ENCODE data around the gene COL13A1.

The COL13A1 gene

DNA sequence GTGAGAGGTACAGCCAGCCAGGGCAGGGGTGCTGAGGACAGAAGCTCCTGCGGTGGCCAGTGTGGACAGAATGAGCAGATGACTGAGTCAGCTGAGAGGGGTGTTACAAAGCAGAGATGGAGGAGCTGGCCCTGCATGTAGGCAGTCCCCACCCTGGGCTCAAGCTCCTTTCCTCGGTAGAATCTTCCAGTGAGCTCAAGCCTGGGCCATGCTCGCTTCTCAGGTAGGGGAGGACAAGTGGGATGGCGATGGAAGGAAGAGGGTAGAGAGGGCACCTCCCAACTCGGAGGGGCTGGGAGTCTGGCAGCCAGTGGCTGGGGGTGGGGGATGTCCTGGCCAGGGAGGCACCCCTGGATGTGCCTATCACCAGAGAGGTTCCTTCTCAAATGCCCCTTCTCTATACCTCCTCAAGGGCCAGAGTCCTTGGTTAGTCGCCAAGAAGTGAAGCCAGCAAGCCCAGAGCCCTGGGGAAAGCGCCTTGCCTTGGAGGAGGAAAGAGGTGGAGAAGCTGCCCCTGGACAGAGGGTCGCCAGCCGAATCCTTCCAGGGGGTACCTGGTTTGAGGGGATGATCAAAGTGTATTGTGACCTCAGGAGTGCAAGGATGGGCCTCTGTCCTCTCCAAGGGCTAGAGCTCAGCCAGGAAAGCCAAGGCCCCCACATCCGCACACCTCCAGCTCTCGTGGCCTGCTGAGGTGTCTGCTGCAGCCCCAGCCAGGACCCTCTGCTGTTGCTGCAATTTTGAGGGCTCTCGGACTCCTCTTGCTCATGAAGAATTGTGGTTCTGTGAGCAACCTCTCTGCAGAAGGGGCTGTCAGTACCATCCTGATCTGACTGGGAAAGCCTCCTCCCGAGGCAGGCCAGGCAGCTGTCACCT is 162.4 kb downstream of the COL13A1 start:
- DNase-seq (ENCODE audit: insufficient read length, low spot score) (no peak), FAIRE-seq (no peak)
- TF ChIP-seq PAX5 (IDR thresholded peaks at IDR 0.05; ENCODE audit: insufficient read depth, low read length, severe bottlenecking), result no peak

DNA sequence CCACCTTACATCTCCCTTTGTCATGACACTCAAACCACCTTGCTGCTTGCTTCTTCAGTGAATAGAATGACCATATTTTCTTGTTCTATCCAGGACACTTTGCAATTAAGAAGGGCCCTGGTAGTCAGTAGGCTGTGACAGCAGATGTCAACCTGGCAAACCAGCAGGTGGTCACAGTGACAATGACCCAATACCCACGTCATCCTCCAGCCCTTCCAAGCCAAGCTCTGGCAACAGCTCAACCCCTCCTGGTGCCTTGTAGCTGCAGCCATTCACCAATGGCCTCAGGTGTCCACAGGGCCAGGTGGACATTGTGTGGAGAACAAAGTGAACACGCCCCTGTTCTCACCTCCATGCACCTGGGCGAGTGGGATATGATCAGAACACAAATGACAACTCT is 163.4 kb downstream of the COL13A1 start:
- no peak for DNase-seq (ENCODE audit: insufficient read length, low spot score)
- TF ChIP-seq SPI1 (IDR thresholded peaks at IDR 0.05; ENCODE audit: low read depth, low read length) (no peak), POLR2AphosphoS5 (IDR thresholded peaks at IDR 0.05; ENCODE audit: low read depth, low read length) (no peak), PAX5 (IDR thresholded peaks at IDR 0.05; ENCODE audit: insufficient read depth, low read length, severe bottlenecking) (no peak), TAF1 (IDR thresholded peaks at IDR 0.05; ENCODE audit: low read depth, low read length) (no peak), POU2F2 (IDR thresholded peaks at IDR 0.05; ENCODE audit: low read depth, low read length) (no peak), POLR2A (IDR thresholded peaks at IDR 0.05; ENCODE audit: low read depth, low read length) (no peak)
- no peak for FAIRE-seq

DNA sequence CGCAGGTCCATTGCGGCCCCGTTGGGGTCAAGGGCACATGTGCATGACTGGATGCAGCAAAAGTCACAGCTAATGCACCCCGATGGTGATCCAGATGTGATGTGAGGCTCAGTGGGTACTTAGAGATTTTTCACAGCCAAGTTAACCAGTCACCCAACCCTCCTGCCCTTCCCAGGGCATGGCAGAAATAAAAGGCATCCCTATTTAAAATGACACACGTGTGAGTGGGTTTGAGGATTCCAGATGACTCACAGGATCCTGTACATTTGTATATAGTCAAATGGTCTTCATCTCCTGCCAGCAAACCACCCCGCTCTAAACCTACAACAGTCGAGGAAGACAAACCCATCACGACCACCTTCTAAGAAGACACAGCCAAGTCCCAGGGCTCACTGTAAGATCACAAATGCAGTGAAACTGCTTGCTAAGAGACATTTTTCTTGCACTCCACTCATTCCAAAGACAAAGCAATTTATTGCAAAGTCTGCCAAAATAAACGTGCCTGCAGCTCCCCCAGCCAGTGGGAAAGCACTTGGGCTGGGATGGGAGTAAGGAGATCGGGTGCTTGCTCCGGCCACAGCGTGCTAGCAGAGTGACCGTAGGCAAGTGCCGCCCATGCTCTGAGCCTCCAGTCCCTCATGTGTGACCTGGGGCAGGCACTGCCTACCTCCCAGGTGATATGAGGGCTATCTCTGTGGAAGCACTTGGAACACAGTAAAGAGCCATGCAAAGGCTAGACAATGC is 164.4 kb downstream of the COL13A1 start:
- no peak for DNase-seq (ENCODE audit: insufficient read length, low spot score)
- FAIRE-seq, result no peak
- no peak for TF ChIP-seq POU2F2 (IDR thresholded peaks at IDR 0.05; ENCODE audit: low read depth, low read length)

DNA sequence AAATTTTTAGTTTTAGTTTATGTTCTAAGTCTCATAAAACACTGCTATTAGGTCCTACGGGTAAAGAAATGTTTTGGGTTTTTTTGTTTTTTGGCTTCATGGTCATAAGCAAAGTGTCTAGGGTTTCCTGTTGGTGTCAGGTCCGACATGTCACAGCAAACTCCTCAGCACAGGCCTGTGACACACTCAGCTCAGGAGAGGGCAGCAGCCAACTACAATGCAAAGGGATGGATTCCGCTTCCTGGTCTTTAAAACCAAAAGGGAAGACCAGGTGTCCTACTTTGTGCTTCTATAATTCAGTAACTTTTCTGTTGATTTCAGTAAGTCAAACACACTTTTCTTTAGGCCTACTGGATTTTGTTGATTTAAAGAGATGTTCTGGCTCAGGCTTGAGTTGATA is 167.1 kb downstream of the COL13A1 start:
- DNase-seq (ENCODE audit: insufficient read length, low spot score) (no peak), FAIRE-seq (no peak)
- TF ChIP-seq PAX5 (IDR thresholded peaks at IDR 0.05; ENCODE audit: insufficient read depth, low read length, severe bottlenecking) (no peak), POLR2AphosphoS5 (IDR thresholded peaks at IDR 0.05; ENCODE audit: low read depth, low read length) (no peak), POU2F2 (IDR thresholded peaks at IDR 0.05; ENCODE audit: low read depth, low read length) (no peak), SPI1 (IDR thresholded peaks at IDR 0.05; ENCODE audit: low read depth, low read length) (no peak), TAF1 (IDR thresholded peaks at IDR 0.05; ENCODE audit: low read depth, low read length) (no peak), POLR2A (IDR thresholded peaks at IDR 0.05; ENCODE audit: low read depth, low read length) (no peak)

DNA sequence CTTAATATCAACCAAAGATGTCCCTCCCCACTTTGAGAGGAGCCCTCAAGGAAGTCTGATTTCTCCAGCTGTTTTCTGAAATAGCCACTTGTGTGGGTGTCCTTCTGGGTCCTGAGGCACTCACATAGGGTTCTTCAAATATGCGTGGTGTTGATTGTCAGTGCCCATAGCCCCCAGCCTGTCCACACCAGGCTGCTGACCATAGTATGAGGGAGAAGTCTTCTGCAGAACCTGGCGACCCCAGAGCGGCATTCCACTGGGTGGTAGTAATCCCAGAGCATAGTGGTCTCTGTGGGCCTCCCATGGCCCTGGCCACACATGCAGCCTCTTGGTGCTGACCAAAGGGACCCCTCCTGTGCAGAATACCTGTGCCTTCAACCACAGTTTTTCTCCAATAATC is 168.3 kb downstream of the COL13A1 start:
- TF ChIP-seq SPI1 (IDR thresholded peaks at IDR 0.05; ENCODE audit: low read depth, low read length) (no peak), POU2F2 (IDR thresholded peaks at IDR 0.05; ENCODE audit: low read depth, low read length) (no peak), POLR2A (IDR thresholded peaks at IDR 0.05; ENCODE audit: low read depth, low read length) (no peak)
- FAIRE-seq, result no peak
- DNase-seq (ENCODE audit: insufficient read length, low spot score), result no peak

DNA sequence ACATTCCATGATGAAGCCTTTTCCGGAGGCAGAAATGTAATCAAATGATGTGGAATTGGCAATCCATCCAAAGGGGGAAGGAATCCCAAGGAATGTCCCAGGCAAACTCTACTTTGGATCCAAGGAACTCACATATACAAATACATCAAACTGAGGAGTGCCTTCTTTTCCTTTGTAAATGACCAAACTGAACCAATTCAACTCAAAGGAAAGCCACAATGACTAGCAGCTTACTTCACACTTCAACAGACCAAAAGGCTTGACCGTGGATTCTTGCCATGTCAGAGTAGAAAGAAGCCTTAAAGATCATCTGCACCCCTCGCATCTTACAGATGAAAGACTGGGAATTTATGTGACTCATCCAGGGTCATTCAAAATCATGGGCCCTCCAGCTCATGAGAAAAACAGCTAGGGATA is 171.3 kb downstream of the COL13A1 start:
- DNase-seq (ENCODE audit: insufficient read length, low spot score) (no peak), FAIRE-seq (no peak)
- TF ChIP-seq POLR2A (IDR thresholded peaks at IDR 0.05; ENCODE audit: low read depth, low read length) (no peak), POU2F2 (IDR thresholded peaks at IDR 0.05; ENCODE audit: low read depth, low read length) (no peak), POLR2AphosphoS5 (IDR thresholded peaks at IDR 0.05; ENCODE audit: low read depth, low read length) (no peak), SPI1 (IDR thresholded peaks at IDR 0.05; ENCODE audit: low read depth, low read length) (no peak), TAF1 (IDR thresholded peaks at IDR 0.05; ENCODE audit: low read depth, low read length) (no peak)

DNA sequence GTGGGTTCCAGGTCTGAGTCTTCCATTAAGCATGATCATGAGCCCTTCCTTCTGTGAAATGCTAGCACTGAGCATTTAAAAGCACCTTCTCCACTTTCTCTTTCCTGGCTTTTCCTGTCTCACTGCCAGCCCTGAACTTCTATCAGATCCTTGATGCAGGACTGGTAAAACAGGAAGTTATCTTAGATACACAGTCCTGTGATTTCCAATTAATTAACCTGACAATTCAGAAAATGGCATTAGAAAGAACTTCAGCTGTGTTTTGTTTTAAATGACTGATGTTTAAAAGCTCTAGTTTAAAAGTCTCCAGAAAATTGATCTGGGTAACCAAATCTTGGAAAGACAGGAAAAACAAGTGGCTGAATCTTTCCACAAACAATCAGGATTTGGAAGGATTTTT is 172.0 kb downstream of the COL13A1 start:
- DNase-seq (ENCODE audit: insufficient read length, low spot score) (no peak), FAIRE-seq (no peak)
- TF ChIP-seq SPI1 (IDR thresholded peaks at IDR 0.05; ENCODE audit: low read depth, low read length), result no peak
- TF ChIP-seq POLR2AphosphoS5 (IDR thresholded peaks at IDR 0.05; ENCODE audit: low read depth, low read length), result no peak
- no peak for TF ChIP-seq POLR2A (IDR thresholded peaks at IDR 0.05; ENCODE audit: low read depth, low read length)
- no peak for TF ChIP-seq POU2F2 (IDR thresholded peaks at IDR 0.05; ENCODE audit: low read depth, low read length)
- TF ChIP-seq TAF1 (IDR thresholded peaks at IDR 0.05; ENCODE audit: low read depth, low read length), result no peak

DNA sequence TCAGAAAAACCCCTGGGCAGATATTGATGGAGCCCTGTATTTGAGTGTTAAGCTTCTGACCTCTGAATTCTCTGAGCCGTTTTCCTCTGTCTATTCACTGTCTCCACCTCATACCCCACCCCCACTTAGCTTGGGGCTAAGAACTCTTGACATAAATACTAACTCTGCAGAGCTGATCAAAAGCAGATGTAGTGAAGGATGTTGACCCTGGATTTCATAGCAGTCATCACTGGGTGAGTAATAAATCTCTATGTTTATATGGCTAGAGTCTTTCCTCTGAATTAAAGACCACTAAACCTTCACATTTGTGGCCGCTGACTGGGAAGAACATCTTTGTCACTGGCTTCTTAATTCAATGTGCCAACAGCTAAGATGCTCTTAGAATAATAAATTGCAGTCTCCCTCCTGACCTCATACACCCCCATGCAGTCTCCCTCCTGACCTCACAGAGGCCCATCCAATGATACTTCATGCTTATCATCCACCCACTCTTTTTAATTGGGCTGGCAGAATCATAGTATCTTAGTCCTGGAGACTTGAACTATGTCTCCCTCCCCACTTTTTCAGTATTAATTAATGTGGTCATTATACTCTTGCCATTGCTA is 172.9 kb downstream of the COL13A1 start:
- TF ChIP-seq PAX5 (IDR thresholded peaks at IDR 0.05; ENCODE audit: insufficient read depth, low read length, severe bottlenecking) (no peak), POU2F2 (IDR thresholded peaks at IDR 0.05; ENCODE audit: low read depth, low read length) (no peak), SPI1 (IDR thresholded peaks at IDR 0.05; ENCODE audit: low read depth, low read length) (no peak), POLR2A (IDR thresholded peaks at IDR 0.05; ENCODE audit: low read depth, low read length) (no peak)
- DNase-seq (ENCODE audit: insufficient read length, low spot score), result no peak
- no peak for FAIRE-seq

DNA sequence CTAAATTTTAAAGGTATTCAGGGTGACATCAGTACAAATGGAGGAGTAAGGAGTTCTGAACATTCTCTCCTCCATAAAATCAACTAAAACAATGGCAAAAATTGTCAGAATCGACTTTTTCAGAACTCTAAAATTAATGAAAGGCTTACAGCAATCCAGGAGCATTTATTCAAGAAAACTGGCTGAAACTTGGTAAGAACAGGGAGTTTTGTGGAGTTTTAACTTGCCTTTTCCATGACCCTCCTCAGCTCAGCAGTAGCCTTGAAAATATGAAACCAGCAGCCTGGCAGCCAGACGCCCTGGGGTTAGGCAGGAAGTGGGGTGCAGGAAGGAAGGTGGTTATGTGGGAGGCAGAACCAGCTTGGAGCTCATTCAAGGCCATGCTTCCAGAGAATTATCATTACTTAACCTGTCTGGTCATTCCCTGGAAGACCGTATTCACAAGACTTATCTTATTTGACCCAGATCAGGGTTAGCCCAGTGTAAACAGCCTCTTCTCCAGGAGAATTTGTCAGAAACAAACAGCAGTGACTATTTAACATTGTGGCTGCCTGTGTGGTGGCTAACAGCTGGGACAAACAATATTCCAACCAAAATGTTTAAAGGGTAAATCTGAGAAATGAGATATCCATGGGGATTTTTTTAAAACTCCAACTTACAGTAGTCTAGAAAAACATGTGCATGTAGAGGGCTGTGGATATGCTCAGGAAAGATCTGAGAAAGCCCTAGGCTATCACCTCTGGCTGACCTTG is 175.3 kb downstream of the COL13A1 start:
- FAIRE-seq, result no peak
- no peak for TF ChIP-seq POU2F2 (IDR thresholded peaks at IDR 0.05; ENCODE audit: low read depth, low read length)
- no peak for TF ChIP-seq POLR2A (IDR thresholded peaks at IDR 0.05; ENCODE audit: low read depth, low read length)
- TF ChIP-seq POLR2AphosphoS5 (IDR thresholded peaks at IDR 0.05; ENCODE audit: low read depth, low read length), result no peak
- no peak for TF ChIP-seq SPI1 (IDR thresholded peaks at IDR 0.05; ENCODE audit: low read depth, low read length)
- TF ChIP-seq TAF1 (IDR thresholded peaks at IDR 0.05; ENCODE audit: low read depth, low read length), result no peak
- no peak for TF ChIP-seq PAX5 (IDR thresholded peaks at IDR 0.05; ENCODE audit: insufficient read depth, low read length, severe bottlenecking)
- DNase-seq (ENCODE audit: insufficient read length, low spot score), result no peak
